ENCODE results near the gene CAMSAP3. TPM values are rescaled to one million over a fixed set of nuclear protein-coding genes. Genes with fewer than 3 reads are reported as not detected.

Gene CAMSAP3
- total RNA-seq, 1 donor from 2014 or later, result 4.1 TPM

- Histone ChIP-seq H3K27me3 (ENCODE audit: insufficient read depth, low read length) (no peaks in the 10 kb centered on the region), H3K36me3 (ENCODE audit: insufficient read depth, low read length) (peaks cover 16% of the 10 kb centered on the region), H2AFZ (ENCODE audit: low read depth, low read length) (no peak overlapping the region), H3K4me3 (ENCODE audit: insufficient read depth, low read depth, low read length) (no peak overlapping the region), H3K9ac (ENCODE audit: low read length) (no peak overlapping the region), H3K79me2 (ENCODE audit: insufficient read depth, low read length) (no peaks in the 10 kb centered on the region), H3K9me3 (ENCODE audit: insufficient read depth, low read depth, low read length) (no peaks in the 10 kb centered on the region), H3K4me1 (ENCODE audit: insufficient read depth, low read length) (no peaks in the 10 kb centered on the region), H3K4me2 (ENCODE audit: low read length) (no peak overlapping the region), H4K20me1 (ENCODE audit: insufficient read depth, low read length) (peaks cover 10% of the 10 kb centered on the region), H3K27ac (ENCODE audit: low read depth, low read length) (no peak overlapping the region)
- Mint-ChIP-seq H3K36me3 (ENCODE audit: low read depth, unreplicated experiment) (peaks cover 24% of the 10 kb centered on the region), H3K4me1 (ENCODE audit: low read depth, unreplicated experiment) (no peaks in the 10 kb centered on the region), H3K27me3 (ENCODE audit: low read depth, unreplicated experiment) (no peaks in the 10 kb centered on the region), H3K4me3 (ENCODE audit: unreplicated experiment) (no peak overlapping the region), H3K9me3 (ENCODE audit: unreplicated experiment) (no peaks in the 10 kb centered on the region), H3K27ac (ENCODE audit: unreplicated experiment) (no peak overlapping the region)
- TF ChIP-seq, protein P1, sequence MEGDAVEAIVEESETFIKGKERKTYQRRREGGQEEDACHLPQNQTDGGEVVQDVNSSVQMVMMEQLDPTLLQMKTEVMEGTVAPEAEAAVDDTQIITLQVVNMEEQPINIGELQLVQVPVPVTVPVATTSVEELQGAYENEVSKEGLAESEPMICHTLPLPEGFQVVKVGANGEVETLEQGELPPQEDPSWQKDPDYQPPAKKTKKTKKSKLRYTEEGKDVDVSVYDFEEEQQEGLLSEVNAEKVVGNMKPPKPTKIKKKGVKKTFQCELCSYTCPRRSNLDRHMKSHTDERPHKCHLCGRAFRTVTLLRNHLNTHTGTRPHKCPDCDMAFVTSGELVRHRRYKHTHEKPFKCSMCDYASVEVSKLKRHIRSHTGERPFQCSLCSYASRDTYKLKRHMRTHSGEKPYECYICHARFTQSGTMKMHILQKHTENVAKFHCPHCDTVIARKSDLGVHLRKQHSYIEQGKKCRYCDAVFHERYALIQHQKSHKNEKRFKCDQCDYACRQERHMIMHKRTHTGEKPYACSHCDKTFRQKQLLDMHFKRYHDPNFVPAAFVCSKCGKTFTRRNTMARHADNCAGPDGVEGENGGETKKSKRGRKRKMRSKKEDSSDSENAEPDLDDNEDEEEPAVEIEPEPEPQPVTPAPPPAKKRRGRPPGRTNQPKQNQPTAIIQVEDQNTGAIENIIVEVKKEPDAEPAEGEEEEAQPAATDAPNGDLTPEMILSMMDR (IDR thresholded peaks at IDR 0.05; ENCODE audit: insufficient read depth, low read depth, low read length), result no peak
- TF ChIP-seq EZH2 (IDR thresholded peaks at IDR 0.05; ENCODE audit: insufficient read depth, low read length), result no peak
- DNase-seq (ENCODE audit: low read depth), result no peak
- no peak for FAIRE-seq
Measured at GRCh38 chr19:7561325-7561724, 34.3 kb upstream of the CAMSAP3 start.

- Mint-ChIP-seq H3K36me3 (ENCODE audit: low read depth, unreplicated experiment) (peaks cover 20% of the 10 kb centered on the region), H3K27ac (ENCODE audit: unreplicated experiment) (no peak overlapping the region), H3K4me3 (ENCODE audit: unreplicated experiment) (no peak overlapping the region), H3K4me1 (ENCODE audit: low read depth, unreplicated experiment) (no peaks in the 10 kb centered on the region), H3K27me3 (ENCODE audit: low read depth, unreplicated experiment) (no peaks in the 10 kb centered on the region), H3K9me3 (ENCODE audit: unreplicated experiment) (no peaks in the 10 kb centered on the region)
- H3K27me3 ChIP-seq (ENCODE audit: insufficient read depth, low read length), result no peaks in the 10 kb centered on the region
- no peak overlapping the region for H3K9ac ChIP-seq (ENCODE audit: low read length)
- H4K20me1 ChIP-seq (ENCODE audit: insufficient read depth, low read length), result peaks cover 10% of the 10 kb centered on the region
- H2AFZ ChIP-seq (ENCODE audit: low read depth, low read length), result no peak overlapping the region
- H3K36me3 ChIP-seq (ENCODE audit: insufficient read depth, low read length), result peaks cover 8% of the 10 kb centered on the region
- DNase-seq (ENCODE audit: low read depth), result no peak
- no peaks in the 10 kb centered on the region for H3K9me3 ChIP-seq (ENCODE audit: insufficient read depth, low read depth, low read length)
- H3K27ac ChIP-seq (ENCODE audit: low read depth, low read length), result no peak overlapping the region
- H3K4me2 ChIP-seq (ENCODE audit: low read length), result no peak overlapping the region
- H3K79me2 ChIP-seq (ENCODE audit: insufficient read depth, low read length), result no peaks in the 10 kb centered on the region
- no peak for TF ChIP-seq EZH2 (IDR thresholded peaks at IDR 0.05; ENCODE audit: insufficient read depth, low read length)
- TF ChIP-seq, protein P1 (IDR thresholded peaks at IDR 0.05; ENCODE audit: insufficient read depth, low read depth, low read length), result no peak
- no peak for FAIRE-seq
- no peak overlapping the region for H3K4me3 ChIP-seq (ENCODE audit: insufficient read depth, low read depth, low read length)
- no peaks in the 10 kb centered on the region for H3K4me1 ChIP-seq (ENCODE audit: insufficient read depth, low read length)
Measured at GRCh38 chr19:7562646-7563393, 32.8 kb upstream of the CAMSAP3 start.

DNA sequence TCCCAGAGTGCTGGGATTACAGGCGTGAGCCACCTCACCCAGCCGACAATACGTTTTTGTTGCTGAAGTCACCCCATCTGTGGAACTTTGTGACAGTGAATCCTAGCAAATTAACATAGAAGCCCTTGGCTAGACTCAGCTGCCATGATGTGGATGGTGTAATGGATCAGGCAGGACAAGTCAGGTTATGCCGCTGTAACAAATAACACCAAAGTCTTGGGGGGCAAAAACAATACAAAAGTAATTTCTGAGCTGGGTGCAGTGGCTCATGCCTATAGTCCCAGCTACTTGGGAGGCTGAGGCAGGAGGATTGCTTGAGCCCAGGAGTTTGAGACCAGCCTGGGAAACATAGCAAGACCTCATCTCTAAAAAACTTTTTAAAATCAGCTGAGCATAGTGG is 30.8 kb upstream of the CAMSAP3 start:
- Histone ChIP-seq H3K9me3 (ENCODE audit: insufficient read depth, low read depth, low read length) (no peaks in the 10 kb centered on the region), H3K79me2 (ENCODE audit: insufficient read depth, low read length) (no peaks in the 10 kb centered on the region), H3K27ac (ENCODE audit: low read depth, low read length) (no peak overlapping the region), H3K36me3 (ENCODE audit: insufficient read depth, low read length) (peaks cover 5% of the 10 kb centered on the region), H4K20me1 (ENCODE audit: insufficient read depth, low read length) (peaks cover 10% of the 10 kb centered on the region), H3K4me2 (ENCODE audit: low read length) (no peak overlapping the region), H3K4me3 (ENCODE audit: insufficient read depth, low read depth, low read length) (no peak overlapping the region), H3K27me3 (ENCODE audit: insufficient read depth, low read length) (no peaks in the 10 kb centered on the region), H2AFZ (ENCODE audit: low read depth, low read length) (no peak overlapping the region), H3K9ac (ENCODE audit: low read length) (no peak overlapping the region), H3K4me1 (ENCODE audit: insufficient read depth, low read length) (no peaks in the 10 kb centered on the region)
- Mint-ChIP-seq H3K27me3 (ENCODE audit: low read depth, unreplicated experiment) (peaks cover 3% of the 10 kb centered on the region), H3K4me1 (ENCODE audit: low read depth, unreplicated experiment) (no peaks in the 10 kb centered on the region), H3K27ac (ENCODE audit: unreplicated experiment) (no peak overlapping the region), H3K4me3 (ENCODE audit: unreplicated experiment) (no peak overlapping the region), H3K36me3 (ENCODE audit: low read depth, unreplicated experiment) (peaks cover 11% of the 10 kb centered on the region), H3K9me3 (ENCODE audit: unreplicated experiment) (no peaks in the 10 kb centered on the region)
- FAIRE-seq, result no peak
- TF ChIP-seq, protein P1 (IDR thresholded peaks at IDR 0.05; ENCODE audit: insufficient read depth, low read depth, low read length), result no peak
- TF ChIP-seq EZH2 (IDR thresholded peaks at IDR 0.05; ENCODE audit: insufficient read depth, low read length), result no peak
- no peak for DNase-seq (ENCODE audit: low read depth)

Measured in astrocyte (in vitro differentiated cells and primary cell).